ENCODE results near the gene ESM1. TPM values are rescaled to one million over a fixed set of nuclear protein-coding genes. Genes with fewer than 3 reads are reported as not detected.

ESM1 gene
- total and polyA plus RNA-seq, 9 of the 15 experiments (the other 6 are each of a cell fraction or from before 2014, with no cell fraction given), result not detected

GRCh38 chr5:55031492-55031891 is 46.1 kb upstream of the ESM1 start (continued):
- TF ChIP-seq ZNF175 (CRISPR knock-in tag; IDR thresholded peaks at IDR 0.05; ENCODE audit: low read depth), result no peak

DNA sequence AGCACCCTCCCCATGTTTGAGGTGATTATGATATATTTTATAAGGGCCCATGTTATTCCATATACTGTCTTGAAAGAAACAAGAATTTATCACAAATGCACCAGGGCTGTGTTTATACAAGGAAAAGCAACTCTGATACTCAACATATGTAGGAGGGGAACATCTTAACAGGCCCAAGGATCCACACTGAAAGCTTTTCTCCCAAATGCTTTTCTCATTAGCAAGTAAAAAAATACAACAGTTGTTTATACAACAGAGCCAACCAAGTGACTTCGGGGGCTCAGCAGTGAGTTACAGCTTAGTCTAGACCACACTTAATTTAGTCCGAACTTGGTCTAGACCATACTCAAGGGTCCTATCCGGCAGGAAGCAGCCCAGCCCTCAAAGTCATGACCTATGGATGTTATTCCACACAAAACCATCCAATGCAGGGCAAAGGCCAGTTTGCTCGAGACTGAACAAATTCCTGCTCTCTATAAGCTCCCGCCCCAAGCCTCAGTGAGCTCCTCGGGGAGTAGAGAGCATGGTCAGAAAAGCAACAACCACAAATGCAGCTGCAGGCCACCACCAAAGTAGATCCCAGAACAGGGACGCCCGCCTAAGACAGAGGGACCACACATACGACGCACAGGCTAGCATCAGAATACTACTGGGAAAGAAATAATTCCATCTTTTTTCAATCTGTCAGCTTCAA is 45.4 kb upstream of the ESM1 start:
- no peaks in the 10 kb centered on the region for H3K9me1 ChIP-seq (ENCODE audit: control insufficient read depth, insufficient read depth, low read length)
- no peaks in the 10 kb centered on the region for H4K20me1 ChIP-seq (replicated peaks; ENCODE audit: control insufficient read depth, insufficient read depth, low read length)
- H3K27ac ChIP-seq (ENCODE audit: extremely low read depth, low read depth, low read length), result no peak overlapping the region
- no peak overlapping the region for H3K9ac ChIP-seq (ENCODE audit: insufficient read depth in 1 of 2, low read depth in 2 of 2, low read length in 2 of 2)
- ChIA-PET CTCF (ENCODE audit: low intra/inter-chr PET ratio) (no interaction called here), POLR2A (interaction anchor here (1.5 kb wide), 1 partner anchor 13 kb away, joined by 4 read pairs; no protein-coding TSS in a partner anchor)
- H3K9me3 ChIP-seq (replicated peaks; ENCODE audit: control insufficient read depth, insufficient read depth, low read depth, low read length), result no peaks in the 10 kb centered on the region
- no peak overlapping the region for H3K4me2 ChIP-seq (ENCODE audit: insufficient read depth, low read length)
- no peaks in the 10 kb centered on the region for H3K79me2 ChIP-seq (ENCODE audit: control insufficient read depth, insufficient read depth, low read length)
- DNase-seq (ENCODE audit: extremely low read depth in 1 of 4, low spot score in 3 of 4), result no peak
- 1% methylated on average over 10 of the region's 10 CpGs for WGBS (ENCODE audit: insufficient coverage, low coverage, missing lambda C conversion rate)
- FAIRE-seq, result no peak
- no peak overlapping the region for H3K4me3 ChIP-seq
- intact Hi-C loops (cut with micrococcal nuclease), result no loop called here
- H2AFZ ChIP-seq (ENCODE audit: low read depth, low read length), result no peak overlapping the region
- H3K36me3 ChIP-seq (ENCODE audit: control insufficient read depth, insufficient read depth, low read length), result no peaks in the 10 kb centered on the region
- H3K4me1 ChIP-seq (replicated peaks in 1 of 2; ENCODE audit: control insufficient read depth in 2 of 2, insufficient read depth in 2 of 2, low read length in 2 of 2), result no peaks in the 10 kb centered on the region
- in situ Hi-C loops (cut with MboI), result no loop called here
- BruUV-seq (replicated peaks), result no TSS peak
- ATAC-seq, result no peak
- peaks cover 0 to 15% of the 10 kb centered on the region in 2 experiments; a peak in 3 of 5 replicates for H3K27me3 ChIP-seq (ENCODE audit: control insufficient read depth in 2 of 2, insufficient read depth in 2 of 2, low read length in 2 of 2)
- TF ChIP-seq PHF21A (IDR thresholded peaks at IDR 0.05; ENCODE audit: borderline replicate concordance, low read depth) (no peak), EGR1 (conservative IDR thresholded peaks at IDR 0.05) (no peak), MEF2D (tag; conservative IDR thresholded peaks at IDR 0.05; ENCODE audit: low read depth) (no peak), ETV5 (CRISPR knock-in tag; IDR thresholded peaks at IDR 0.05; ENCODE audit: low read depth) (no peak), ARID1B (IDR thresholded peaks at IDR 0.05) (no peak), MCM7 (IDR thresholded peaks at IDR 0.05) (no peak), CLOCK (CRISPR knock-in tag; IDR thresholded peaks at IDR 0.05; ENCODE audit: borderline replicate concordance) (no peak)
- TF ChIP-seq, protein P1, sequence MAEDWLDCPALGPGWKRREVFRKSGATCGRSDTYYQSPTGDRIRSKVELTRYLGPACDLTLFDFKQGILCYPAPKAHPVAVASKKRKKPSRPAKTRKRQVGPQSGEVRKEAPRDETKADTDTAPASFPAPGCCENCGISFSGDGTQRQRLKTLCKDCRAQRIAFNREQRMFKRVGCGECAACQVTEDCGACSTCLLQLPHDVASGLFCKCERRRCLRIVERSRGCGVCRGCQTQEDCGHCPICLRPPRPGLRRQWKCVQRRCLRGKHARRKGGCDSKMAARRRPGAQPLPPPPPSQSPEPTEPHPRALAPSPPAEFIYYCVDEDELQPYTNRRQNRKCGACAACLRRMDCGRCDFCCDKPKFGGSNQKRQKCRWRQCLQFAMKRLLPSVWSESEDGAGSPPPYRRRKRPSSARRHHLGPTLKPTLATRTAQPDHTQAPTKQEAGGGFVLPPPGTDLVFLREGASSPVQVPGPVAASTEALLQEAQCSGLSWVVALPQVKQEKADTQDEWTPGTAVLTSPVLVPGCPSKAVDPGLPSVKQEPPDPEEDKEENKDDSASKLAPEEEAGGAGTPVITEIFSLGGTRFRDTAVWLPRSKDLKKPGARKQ (CRISPR knock-in tag; IDR thresholded peaks at IDR 0.05), result no peak
- TF ChIP-seq, protein P2, sequence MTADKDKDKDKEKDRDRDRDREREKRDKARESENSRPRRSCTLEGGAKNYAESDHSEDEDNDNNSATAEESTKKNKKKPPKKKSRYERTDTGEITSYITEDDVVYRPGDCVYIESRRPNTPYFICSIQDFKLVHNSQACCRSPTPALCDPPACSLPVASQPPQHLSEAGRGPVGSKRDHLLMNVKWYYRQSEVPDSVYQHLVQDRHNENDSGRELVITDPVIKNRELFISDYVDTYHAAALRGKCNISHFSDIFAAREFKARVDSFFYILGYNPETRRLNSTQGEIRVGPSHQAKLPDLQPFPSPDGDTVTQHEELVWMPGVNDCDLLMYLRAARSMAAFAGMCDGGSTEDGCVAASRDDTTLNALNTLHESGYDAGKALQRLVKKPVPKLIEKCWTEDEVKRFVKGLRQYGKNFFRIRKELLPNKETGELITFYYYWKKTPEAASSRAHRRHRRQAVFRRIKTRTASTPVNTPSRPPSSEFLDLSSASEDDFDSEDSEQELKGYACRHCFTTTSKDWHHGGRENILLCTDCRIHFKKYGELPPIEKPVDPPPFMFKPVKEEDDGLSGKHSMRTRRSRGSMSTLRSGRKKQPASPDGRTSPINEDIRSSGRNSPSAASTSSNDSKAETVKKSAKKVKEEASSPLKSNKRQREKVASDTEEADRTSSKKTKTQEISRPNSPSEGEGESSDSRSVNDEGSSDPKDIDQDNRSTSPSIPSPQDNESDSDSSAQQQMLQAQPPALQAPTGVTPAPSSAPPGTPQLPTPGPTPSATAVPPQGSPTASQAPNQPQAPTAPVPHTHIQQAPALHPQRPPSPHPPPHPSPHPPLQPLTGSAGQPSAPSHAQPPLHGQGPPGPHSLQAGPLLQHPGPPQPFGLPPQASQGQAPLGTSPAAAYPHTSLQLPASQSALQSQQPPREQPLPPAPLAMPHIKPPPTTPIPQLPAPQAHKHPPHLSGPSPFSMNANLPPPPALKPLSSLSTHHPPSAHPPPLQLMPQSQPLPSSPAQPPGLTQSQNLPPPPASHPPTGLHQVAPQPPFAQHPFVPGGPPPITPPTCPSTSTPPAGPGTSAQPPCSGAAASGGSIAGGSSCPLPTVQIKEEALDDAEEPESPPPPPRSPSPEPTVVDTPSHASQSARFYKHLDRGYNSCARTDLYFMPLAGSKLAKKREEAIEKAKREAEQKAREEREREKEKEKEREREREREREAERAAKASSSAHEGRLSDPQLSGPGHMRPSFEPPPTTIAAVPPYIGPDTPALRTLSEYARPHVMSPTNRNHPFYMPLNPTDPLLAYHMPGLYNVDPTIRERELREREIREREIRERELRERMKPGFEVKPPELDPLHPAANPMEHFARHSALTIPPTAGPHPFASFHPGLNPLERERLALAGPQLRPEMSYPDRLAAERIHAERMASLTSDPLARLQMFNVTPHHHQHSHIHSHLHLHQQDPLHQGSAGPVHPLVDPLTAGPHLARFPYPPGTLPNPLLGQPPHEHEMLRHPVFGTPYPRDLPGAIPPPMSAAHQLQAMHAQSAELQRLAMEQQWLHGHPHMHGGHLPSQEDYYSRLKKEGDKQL (CRISPR knock-in tag; IDR thresholded peaks at IDR 0.05; ENCODE audit: borderline replicate concordance), result no peak
